ENCODE data around the gene SPC25.

DNA sequence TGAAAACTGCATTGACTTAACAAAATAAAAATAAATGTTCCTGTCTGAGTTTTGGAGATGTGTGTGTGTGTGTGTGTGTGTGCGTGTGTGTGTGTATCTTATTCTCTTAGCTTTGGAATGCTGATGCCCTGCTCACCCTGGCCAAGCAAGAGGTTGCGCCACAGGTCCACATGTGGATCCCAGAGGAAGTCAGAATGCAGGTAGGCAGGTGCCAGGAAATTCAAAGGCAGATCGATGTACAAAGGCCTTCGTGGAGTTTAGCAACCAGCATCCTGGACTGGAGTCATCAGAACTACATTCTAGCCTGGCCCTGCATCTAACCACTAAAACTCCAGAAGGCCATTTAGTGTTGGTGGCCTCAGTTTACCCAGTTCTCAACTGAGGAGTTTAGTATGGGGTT lies 23.3 kb upstream of the SPC25 start:
- TF ChIP-seq EZH2 (IDR thresholded peaks at IDR 0.05; ENCODE audit: low read depth, unreplicated experiment) (no peak), POLR2AphosphoS5 (IDR thresholded peaks at IDR 0.05; ENCODE audit: low read depth) (no peak)
- TF ChIP-seq, protein P1, sequence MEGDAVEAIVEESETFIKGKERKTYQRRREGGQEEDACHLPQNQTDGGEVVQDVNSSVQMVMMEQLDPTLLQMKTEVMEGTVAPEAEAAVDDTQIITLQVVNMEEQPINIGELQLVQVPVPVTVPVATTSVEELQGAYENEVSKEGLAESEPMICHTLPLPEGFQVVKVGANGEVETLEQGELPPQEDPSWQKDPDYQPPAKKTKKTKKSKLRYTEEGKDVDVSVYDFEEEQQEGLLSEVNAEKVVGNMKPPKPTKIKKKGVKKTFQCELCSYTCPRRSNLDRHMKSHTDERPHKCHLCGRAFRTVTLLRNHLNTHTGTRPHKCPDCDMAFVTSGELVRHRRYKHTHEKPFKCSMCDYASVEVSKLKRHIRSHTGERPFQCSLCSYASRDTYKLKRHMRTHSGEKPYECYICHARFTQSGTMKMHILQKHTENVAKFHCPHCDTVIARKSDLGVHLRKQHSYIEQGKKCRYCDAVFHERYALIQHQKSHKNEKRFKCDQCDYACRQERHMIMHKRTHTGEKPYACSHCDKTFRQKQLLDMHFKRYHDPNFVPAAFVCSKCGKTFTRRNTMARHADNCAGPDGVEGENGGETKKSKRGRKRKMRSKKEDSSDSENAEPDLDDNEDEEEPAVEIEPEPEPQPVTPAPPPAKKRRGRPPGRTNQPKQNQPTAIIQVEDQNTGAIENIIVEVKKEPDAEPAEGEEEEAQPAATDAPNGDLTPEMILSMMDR (conservative IDR thresholded peaks at IDR 0.05; ENCODE audit: low read depth in 2 of 2) = no peak
